Thoracic aorta (tissue), 2 donors: ENCODE measurements around the gene ADRM1. TPM values are rescaled to one million over a fixed set of nuclear protein-coding genes. Genes with fewer than 3 reads are reported as not detected.
A peak's percentile ranks its signal among the peaks of the same experiment; 100 is the strongest.

ENCODE experiments used
- ATAC-seq: fragments of 150-250 bp; one replicate; pipeline ENCODE4 v1.8.0; 2017; ENCODE audit warnings: low read depth; ENCODE audit not compliant: insufficient number of reproducible peaks, low FRiP score
- DNase-seq: peaks from one replicate; pipeline ENCODE4 v3.0.0-alpha.2; 2020; ENCODE audit warnings: low spot score
- H3K27ac ChIP-seq, 2 donors: fragments of 200-600 bp; sonication (generic); 1 replicate in 1 of 2; 2 replicates in 1 of 2; pipeline ENCODE4 v1.5.1; 2016; ENCODE audit warnings: mild to moderate bottlenecking in 2 of 2, moderate library complexity in 2 of 2
- H3K27me3 ChIP-seq: fragments of 200-600 bp; sonication (generic); replicated peaks from 2 replicates; pipeline ENCODE4 v1.6.0; 2016; ENCODE audit warnings: mild to moderate bottlenecking; ENCODE audit not compliant: insufficient read depth
- H3K36me3 ChIP-seq: fragments of 200-600 bp; sonication (generic); one replicate; pipeline ENCODE4 v1.5.1; 2016
- H3K4me1 ChIP-seq, 2 donors: fragments of 200-600 bp; sonication (generic); 1 replicate in 1 of 2; 2 replicates in 1 of 2; pipeline versions ENCODE4 v1.5.1 to v1.6.0; 2016; ENCODE audit warnings: low read depth in 2 of 2, mild to moderate bottlenecking in 1 of 2; ENCODE audit not compliant: control insufficient read depth in 1 of 2
- H3K4me3 ChIP-seq: fragments of 200-600 bp; sonication (generic); 2 replicates; pipeline ENCODE4 v1.5.1; 2016; ENCODE audit warnings: mild to moderate bottlenecking
- H3K9me3 ChIP-seq: fragments of 200-600 bp; sonication (generic); 2 replicates; pipeline ENCODE4 v1.5.1; 2016
- total RNA-seq, 2 donors: library from RNA; depleted of rRNA; stranded (reverse); fragments of >200 nt; gene quantifications; one replicate each; pipeline versions ENCODE4 v1.1.0 to v1.2.3, GENCODE V29; 2016
- TF ChIP-seq, protein P1 (sequence below): fragments of 200-600 bp; sonication (generic); IDR thresholded peaks from one replicate; pipeline ENCODE4 v1.5.1; 2019; ENCODE audit warnings: antibody characterized with exemption

Gene ADRM1, protein sequence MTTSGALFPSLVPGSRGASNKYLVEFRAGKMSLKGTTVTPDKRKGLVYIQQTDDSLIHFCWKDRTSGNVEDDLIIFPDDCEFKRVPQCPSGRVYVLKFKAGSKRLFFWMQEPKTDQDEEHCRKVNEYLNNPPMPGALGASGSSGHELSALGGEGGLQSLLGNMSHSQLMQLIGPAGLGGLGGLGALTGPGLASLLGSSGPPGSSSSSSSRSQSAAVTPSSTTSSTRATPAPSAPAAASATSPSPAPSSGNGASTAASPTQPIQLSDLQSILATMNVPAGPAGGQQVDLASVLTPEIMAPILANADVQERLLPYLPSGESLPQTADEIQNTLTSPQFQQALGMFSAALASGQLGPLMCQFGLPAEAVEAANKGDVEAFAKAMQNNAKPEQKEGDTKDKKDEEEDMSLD
- total RNA-seq: 100 to 1,000 TPM in 1 of 2 donors, 10 to 100 TPM in 1; 98.8 to 113 TPM

DNA sequence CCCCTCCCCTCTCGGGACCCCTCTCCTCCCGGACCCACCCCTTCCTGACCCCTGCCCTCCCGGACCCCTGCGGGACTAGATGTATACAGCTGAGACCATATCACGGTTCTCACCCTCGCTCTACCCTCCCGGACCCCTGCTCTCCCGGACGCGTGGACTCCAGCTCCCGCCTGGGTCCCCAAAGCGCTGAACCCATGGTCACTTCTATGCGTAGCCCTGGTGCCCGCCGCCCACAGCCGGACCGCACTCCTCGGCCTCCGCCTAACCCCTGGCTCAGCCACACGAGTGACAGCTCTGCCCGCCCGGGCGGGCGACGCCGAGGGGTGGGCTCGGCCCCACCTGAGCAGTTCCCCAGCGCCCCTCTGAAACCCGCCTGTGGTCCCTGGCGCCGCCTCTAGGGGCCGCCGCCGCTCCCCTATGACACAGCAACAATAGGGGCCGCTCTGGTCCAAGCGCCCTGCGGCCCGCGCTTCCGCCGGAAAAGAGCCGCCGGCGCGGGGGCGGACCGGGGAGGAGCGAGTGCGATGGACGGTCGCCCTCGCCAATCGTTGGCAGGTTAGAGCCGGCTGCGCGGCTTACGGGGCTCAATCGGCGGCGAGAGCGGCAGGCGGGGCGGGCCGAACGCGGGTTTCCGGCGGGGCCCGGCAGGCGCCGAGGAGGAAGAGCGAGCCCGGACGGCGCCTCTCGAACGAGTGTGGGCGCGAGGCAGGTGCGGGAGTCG is at the start of gene ADRM1:
Gene ADRM1 (plus strand): TSS at position 657 of the 721 bp plus-strand sequence. CDS start 572 bp downstream, outside the sequence.
- Histone ChIP-seq H3K36me3 (peaks cover 25% of the 10 kb centered on the region), H3K27me3 (no peaks in the 10 kb centered on the region), H3K27ac (peak within 1 kb of the TSS; percentile 98 to 100), H3K9me3 (no peaks in the 10 kb centered on the region), H3K4me3 (peak within 1 kb of the TSS; percentile 97), H3K4me1 (peaks cover 13 to 29% of the 10 kb centered on the region in 2 donors)
- peak; percentile 88 for ATAC-seq
- TF ChIP-seq, protein P1, sequence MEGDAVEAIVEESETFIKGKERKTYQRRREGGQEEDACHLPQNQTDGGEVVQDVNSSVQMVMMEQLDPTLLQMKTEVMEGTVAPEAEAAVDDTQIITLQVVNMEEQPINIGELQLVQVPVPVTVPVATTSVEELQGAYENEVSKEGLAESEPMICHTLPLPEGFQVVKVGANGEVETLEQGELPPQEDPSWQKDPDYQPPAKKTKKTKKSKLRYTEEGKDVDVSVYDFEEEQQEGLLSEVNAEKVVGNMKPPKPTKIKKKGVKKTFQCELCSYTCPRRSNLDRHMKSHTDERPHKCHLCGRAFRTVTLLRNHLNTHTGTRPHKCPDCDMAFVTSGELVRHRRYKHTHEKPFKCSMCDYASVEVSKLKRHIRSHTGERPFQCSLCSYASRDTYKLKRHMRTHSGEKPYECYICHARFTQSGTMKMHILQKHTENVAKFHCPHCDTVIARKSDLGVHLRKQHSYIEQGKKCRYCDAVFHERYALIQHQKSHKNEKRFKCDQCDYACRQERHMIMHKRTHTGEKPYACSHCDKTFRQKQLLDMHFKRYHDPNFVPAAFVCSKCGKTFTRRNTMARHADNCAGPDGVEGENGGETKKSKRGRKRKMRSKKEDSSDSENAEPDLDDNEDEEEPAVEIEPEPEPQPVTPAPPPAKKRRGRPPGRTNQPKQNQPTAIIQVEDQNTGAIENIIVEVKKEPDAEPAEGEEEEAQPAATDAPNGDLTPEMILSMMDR: peak; percentile 99
- DNase-seq: peak; percentile 73

DNA sequence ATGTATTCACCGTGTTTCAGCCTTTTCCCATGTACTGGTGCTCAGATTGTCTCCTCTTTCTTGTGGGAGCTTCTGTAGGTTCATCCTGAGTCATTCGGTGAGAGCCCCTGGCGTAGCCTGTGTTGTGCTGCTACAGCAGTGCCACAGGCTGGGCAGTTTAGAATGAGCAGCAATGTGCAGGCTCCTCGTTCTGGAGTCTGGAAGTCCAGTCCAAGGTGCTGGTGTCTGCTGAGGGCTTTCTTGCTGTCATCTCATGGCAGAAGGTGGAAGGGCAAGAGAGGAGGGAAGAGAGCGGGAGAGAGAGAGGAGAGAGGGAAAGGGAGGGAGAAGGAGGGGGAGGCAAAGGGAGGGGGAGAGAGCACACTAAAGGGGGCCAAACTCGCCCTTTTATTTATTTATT is 49.4 kb upstream of the ADRM1 start:
- Histone ChIP-seq H3K4me1 (peaks cover 0 to 19% of the 10 kb centered on the region in 2 donors), H3K36me3 (peaks cover 10% of the 10 kb centered on the region), H3K27me3 (no peaks in the 10 kb centered on the region), H3K9me3 (no peaks in the 10 kb centered on the region), H3K27ac (no peak overlapping the region), H3K4me3 (no peak overlapping the region)
- TF ChIP-seq, protein P1: no peak
- ATAC-seq: no peak
- DNase-seq: no peak

DNA sequence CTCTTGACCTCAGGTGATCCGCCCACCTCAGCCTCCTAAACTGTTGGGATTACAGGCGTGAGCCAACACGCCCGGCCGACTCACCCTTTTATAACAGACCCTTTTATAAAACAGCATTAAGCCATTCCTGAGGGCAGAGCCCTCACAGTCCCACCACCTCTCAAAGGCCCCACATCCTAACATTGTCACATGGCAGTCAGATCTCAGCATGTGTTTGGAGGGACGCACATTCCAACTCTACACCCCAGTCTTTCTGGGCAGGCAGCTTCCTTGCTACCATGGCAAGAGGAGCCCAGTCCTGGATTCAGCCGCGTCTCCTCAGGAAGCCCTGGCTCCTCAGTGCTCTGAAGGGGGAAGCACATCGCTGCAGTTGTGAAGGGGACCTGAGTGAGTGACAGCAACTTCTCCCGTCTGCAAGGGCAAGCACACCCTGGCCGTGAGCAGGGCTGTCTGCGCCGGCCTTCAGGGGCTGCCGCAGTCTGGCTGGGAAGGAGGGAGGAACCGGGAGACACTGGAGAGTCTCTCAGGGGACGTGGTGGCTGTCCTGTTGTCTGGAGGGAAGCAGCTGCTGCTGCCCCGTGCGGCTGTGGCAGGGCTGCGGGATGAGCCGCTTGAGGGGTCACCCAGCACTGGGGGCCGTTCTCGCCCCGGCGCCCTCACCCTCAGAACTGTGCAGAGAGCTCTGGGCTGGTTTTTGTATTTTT is 48.6 kb upstream of the ADRM1 start:
- ATAC-seq: no peak
- Histone ChIP-seq H3K27ac (no peak overlapping the region), H3K27me3 (no peaks in the 10 kb centered on the region)

DNA sequence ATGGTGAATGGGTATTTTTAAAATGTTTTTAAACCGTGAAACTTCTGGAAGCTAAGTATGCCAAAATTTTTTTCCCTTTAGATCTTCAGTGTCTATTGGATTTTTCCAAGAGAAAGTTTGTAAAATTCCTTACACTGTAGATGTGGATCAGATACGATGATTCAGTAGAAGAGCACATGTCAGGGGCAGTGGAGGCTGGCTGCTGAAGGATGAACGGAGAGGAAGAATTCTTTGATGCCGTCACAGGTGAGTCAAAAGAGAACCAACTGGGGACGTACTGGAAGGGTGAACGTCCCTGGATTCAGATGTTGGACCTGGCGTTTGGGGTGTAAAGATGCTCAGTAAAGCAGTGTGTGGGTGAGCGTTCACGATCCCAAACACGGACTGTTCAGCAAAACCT is 46.8 kb upstream of the ADRM1 start:
- peaks cover 16% of the 10 kb centered on the region for H3K36me3 ChIP-seq
- peaks cover 0 to 25% of the 10 kb centered on the region in 2 donors for H3K4me1 ChIP-seq
- DNase-seq (no peak), ATAC-seq (no peak)
- H3K9me3 ChIP-seq: no peaks in the 10 kb centered on the region
- H3K27ac ChIP-seq: no peak overlapping the region
- no peaks in the 10 kb centered on the region for H3K27me3 ChIP-seq
- no peak overlapping the region for H3K4me3 ChIP-seq
- TF ChIP-seq, protein P1: no peak

More for the DNA sequence above, 48.6 kb upstream of the ADRM1 start:
- no peak overlapping the region for H3K4me3 ChIP-seq
- H3K9me3 ChIP-seq: no peaks in the 10 kb centered on the region
- TF ChIP-seq, protein P1: no peak
- H3K36me3 ChIP-seq: peaks cover 10% of the 10 kb centered on the region
- peaks cover 0 to 25% of the 10 kb centered on the region in 2 donors for H3K4me1 ChIP-seq
- DNase-seq: no peak
